Colonic mucosa (tissue), 4 donors: ENCODE results near the gene ADAMTS2. TPM values are rescaled to one million over a fixed set of nuclear protein-coding genes. Genes with fewer than 3 reads are reported as not detected.

Experiments
- DNase-seq: peaks from one replicate; pipeline ENCODE4 v3.0.0-alpha.2; 2020
- H3K27ac ChIP-seq: fragments of 200-600 bp; one replicate; pipeline ENCODE4 v1.8.0; 2021
- H3K27me3 ChIP-seq: fragments of 200-600 bp; one replicate; pipeline ENCODE4 v1.8.0; 2021
- H3K36me3 ChIP-seq: fragments of 200-600 bp; one replicate; pipeline ENCODE4 v1.8.0; 2021
- H3K4me1 ChIP-seq: fragments of 200-600 bp; one replicate; pipeline ENCODE4 v1.8.0; 2021; ENCODE audit warnings: mild to moderate bottlenecking
- H3K4me3 ChIP-seq: fragments of 200-600 bp; one replicate; pipeline ENCODE4 v1.8.0; 2021
- H3K9ac ChIP-seq, 2 donors: one replicate each; pipeline ENCODE4 v1.7.0; 2013; ENCODE audit warnings: control low read depth in 2 of 2, low read depth in 2 of 2, low read length in 2 of 2
- H3K9me3 ChIP-seq: fragments of 200-600 bp; one replicate; pipeline ENCODE4 v1.8.0; 2021
- CTCF ChIP-seq: fragments of 200-600 bp; IDR thresholded peaks from one replicate; pipeline ENCODE4 v1.8.0; 2022; ENCODE audit warnings: antibody characterized with exemption, mild to moderate bottlenecking
- intact Hi-C: fragments of 100-400 bp; cut with DNase I; formaldehyde crosslinking; loops from one replicate; pipeline ENCODE4 v1.14.1; 2022
- total RNA-seq, 2 donors: library from RNA; stranded (reverse); fragmentation: NEBNext Ultra II Directional in 1 of 2; extraction: Animal tissue kit (Norgen Biotek cat#: 25700) in 1 of 2; gene quantifications; one replicate each; pipeline ENCODE4 v1.2.1, GENCODE V29; 2021
- donor health status: healthy.
- donor health status: DM: no; HTN: no; CAD: no.
- donor health status: DM: no; HTN: no; CAD: no.

ADAMTS2 gene
- total RNA-seq, 2 donors from 2014 or later: 2.9 to 4.0 TPM

DNA sequence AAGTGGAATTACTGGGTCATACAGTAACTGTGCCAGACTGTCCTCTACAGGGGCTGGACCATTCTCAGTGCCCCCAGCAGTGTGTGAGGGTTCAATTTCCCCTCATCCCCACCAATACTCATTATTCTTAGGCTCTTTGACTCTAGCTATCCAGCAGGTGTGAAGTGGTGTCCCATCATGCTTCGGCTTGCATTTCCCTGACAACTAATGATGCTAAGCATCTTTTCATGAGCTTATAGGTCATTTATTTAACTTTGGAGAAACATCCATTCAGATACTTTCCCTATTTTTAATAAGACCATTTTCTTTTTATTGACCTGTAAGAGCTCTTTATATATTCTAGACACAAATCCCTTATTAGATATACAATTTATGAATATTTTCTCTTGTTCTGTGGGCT lies 63.6 kb downstream of the ADAMTS2 start:
- intact Hi-C loops: no loop called here
- no peaks in the 10 kb centered on the region for H3K9me3 ChIP-seq
- H3K4me3 ChIP-seq: no peak overlapping the region
- H3K36me3 ChIP-seq: no peaks in the 10 kb centered on the region
- H3K27me3 ChIP-seq: no peaks in the 10 kb centered on the region
- no peak overlapping the region for H3K27ac ChIP-seq
- no peak for TF ChIP-seq CTCF
- DNase-seq: no peak
- H3K9ac ChIP-seq: no peak overlapping the region
- H3K4me1 ChIP-seq: no peaks in the 10 kb centered on the region

- Histone ChIP-seq H3K9me3 (no peaks in the 10 kb centered on the region), H3K4me3 (no peak overlapping the region), H3K4me1 (no peaks in the 10 kb centered on the region), H3K9ac (no peak overlapping the region), H3K27ac (no peak overlapping the region), H3K36me3 (no peaks in the 10 kb centered on the region), H3K27me3 (no peaks in the 10 kb centered on the region)
- intact Hi-C loops: no loop called here
- no peak for DNase-seq
- TF ChIP-seq CTCF: no peak
These were observed 65.2 kb downstream of the ADAMTS2 start for GRCh38 chr5:179280095-179280490.

DNA sequence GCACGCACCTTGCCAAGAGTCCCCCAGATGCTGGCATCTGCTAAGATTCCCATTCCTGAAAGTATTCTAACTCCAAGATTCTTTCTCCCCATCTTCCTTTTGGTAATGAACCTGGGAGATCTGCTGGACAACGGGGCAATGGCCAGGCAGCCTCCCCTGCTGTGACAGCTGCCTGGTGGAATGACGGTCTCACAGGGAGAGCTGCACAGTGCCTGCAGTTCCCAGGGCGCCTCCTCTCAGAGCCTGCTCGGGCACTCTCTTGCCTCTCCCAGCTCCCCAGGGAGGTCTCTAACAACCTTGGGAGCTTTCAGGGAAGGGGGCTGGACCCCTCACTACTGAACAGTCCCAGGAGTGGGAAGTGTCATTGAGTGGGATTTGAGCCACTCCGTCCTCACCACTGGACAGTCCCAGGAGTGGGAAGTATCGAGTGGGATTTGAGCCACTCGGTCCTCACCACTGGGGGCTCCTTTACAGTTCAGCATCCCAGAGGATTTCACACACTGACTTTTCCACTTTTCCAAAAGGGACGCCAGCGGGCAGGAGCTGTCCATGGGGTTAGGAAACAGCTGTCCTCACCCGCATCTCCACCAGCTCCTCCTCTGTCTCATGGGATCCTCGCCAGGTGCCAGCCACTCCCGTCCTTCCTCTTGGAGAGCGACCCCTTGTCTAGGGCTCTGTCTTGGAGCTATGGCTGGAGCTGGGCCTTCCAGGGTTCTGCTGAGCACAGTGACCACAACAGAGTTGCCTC lies 65.7 kb downstream of the ADAMTS2 start:
- no peaks in the 10 kb centered on the region for H3K27me3 ChIP-seq
- no peak for DNase-seq

DNA sequence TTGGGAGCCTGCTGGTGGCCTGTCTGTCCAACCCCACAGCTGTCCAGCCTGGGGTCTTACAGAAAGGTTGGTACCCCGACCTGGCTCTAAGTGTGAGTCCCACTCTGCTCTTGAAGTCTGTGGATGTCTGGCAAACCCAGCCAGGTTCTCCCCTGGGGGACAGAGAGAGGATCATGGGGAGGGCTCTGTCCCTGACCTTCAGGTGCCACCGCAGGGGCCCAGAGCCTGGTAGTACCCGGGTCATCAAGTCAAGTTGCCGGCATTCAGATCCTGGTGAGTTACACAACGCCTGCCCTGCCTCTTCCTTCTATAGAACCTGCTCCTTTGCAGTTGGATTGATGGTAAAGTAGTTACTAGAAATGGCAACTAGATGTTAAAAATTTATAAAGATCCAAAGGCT lies 66.7 kb downstream of the ADAMTS2 start:
- Histone ChIP-seq H3K36me3 (no peaks in the 10 kb centered on the region), H3K27ac (no peak overlapping the region), H3K4me3 (no peak overlapping the region), H3K27me3 (no peaks in the 10 kb centered on the region), H3K4me1 (no peaks in the 10 kb centered on the region), H3K9me3 (no peaks in the 10 kb centered on the region), H3K9ac (no peak overlapping the region)
- intact Hi-C loops: no loop called here
- DNase-seq: no peak
- TF ChIP-seq CTCF: no peak

More for the DNA sequence above, 65.7 kb downstream of the ADAMTS2 start:
- Histone ChIP-seq H3K9me3 (no peaks in the 10 kb centered on the region), H3K4me1 (no peaks in the 10 kb centered on the region), H3K27ac (no peak overlapping the region), H3K9ac (no peak overlapping the region), H3K4me3 (no peak overlapping the region), H3K36me3 (no peaks in the 10 kb centered on the region)
- TF ChIP-seq CTCF: no peak
- intact Hi-C loops: no loop called here

DNA sequence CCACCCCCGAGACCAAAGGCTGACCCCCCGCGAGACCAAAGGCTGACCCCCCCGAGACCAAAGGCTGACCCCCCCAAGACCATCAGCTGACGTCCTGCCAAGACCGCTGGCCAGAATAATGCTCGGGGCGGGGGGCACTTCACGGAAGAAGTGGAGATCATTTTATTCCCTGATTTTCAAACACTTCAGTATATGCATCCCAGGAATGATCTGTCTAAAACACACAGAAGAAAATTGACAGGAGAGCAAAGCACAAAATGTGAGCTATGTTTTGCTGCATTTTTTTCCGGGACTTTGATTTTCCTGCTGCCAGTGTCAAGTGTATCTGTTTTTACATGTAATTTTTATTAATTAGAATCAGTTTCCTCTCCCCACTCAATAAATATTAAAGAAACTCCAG lies 67.1 kb downstream of the ADAMTS2 start:
- H3K27me3 ChIP-seq: no peaks in the 10 kb centered on the region
- intact Hi-C loops: no loop called here
- H3K36me3 ChIP-seq: no peaks in the 10 kb centered on the region
- no peak for TF ChIP-seq CTCF
- no peak overlapping the region for H3K4me3 ChIP-seq
- H3K27ac ChIP-seq: no peak overlapping the region
- no peak overlapping the region for H3K9ac ChIP-seq
- no peaks in the 10 kb centered on the region for H3K4me1 ChIP-seq
- no peak for DNase-seq
- no peaks in the 10 kb centered on the region for H3K9me3 ChIP-seq
